HuH-7 (cell line): ENCODE results near the gene ATF4.

Experiments used
- DNase-seq: peaks from one replicate; pipeline ENCODE4 v3.0.0; 2011; ENCODE audit warnings: low spot score

Gene ATF4, protein sequence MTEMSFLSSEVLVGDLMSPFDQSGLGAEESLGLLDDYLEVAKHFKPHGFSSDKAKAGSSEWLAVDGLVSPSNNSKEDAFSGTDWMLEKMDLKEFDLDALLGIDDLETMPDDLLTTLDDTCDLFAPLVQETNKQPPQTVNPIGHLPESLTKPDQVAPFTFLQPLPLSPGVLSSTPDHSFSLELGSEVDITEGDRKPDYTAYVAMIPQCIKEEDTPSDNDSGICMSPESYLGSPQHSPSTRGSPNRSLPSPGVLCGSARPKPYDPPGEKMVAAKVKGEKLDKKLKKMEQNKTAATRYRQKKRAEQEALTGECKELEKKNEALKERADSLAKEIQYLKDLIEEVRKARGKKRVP

DNA sequence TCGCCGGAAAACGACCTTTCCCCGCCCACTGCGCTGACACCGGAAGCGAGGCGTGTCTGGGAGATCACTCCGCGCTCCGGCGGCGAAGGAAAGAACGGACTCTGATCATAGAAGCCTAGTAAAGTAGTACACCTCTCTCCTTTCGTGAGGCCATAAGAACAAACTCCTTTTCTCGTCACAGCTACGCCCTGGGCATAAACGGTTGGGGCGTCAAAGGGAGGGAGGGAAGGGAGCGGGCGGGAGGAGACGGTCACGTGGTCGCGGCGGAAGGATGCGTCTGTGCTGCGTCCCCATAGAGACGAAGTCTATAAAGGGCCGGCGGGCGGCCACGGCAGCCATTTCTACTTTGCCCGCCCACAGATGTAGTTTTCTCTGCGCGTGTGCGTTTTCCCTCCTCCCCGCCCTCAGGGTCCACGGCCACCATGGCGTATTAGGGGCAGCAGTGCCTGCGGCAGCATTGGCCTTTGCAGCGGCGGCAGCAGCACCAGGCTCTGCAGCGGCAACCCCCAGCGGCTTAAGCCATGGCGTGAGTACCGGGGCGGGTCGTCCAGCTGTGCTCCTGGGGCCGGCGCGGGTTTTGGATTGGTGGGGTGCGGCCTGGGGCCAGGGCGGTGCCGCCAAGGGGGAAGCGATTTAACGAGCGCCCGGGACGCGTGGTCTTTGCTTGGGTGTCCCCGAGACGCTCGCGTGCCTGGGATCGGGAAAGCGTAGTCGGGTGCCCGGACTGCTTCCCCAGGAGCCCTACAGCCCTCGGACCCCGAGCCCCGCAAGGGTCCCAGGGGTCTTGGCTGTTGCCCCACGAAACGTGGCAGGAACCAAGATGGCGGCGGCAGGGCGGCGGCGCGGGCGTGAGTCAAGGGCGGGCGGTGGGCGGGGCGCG lies at the start of gene ATF4:
TSS of gene ATF4 (plus strand) at position 337 of the 880 bp plus-strand sequence. CDS start 884 bp downstream, outside the sequence.
- peak; percentile 82 for DNase-seq

DNA sequence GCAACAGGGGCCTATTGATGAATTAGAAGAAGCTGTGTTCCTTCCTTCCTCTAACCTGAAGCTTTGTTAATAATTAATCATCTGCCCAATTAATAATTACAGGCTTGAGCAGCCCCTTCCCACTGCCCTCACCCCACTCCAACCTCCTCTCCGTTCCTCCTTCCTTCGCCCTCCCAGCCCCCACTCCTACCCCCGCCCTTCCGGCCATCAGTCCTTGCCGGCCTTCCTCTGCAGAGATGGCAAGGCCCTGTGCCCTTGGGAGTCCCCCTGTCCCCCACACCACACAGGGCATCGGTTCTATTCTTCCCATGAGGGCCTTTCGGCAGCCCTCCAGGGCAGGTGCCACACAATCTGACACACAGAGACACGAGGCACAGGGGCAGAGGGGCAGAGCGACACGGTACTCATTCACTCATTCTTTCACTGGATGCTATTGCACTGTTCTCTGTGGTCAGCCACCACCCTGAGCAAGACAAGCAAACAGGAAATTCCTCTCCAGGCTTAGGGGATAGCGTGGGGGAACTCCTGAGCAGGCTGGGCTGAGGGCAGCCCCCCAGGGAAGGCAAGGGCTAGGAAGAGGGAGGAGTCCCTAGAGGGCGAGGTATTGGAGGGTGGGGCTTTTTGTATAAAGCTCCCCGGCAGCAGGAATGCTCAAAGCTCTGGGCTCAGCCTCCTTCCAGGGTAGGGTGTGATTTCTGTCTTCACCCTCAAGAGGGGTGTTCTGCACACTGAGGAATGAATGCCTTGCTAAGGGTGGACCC lies 48.8 kb upstream of the ATF4 start:
- no peak for DNase-seq

DNA sequence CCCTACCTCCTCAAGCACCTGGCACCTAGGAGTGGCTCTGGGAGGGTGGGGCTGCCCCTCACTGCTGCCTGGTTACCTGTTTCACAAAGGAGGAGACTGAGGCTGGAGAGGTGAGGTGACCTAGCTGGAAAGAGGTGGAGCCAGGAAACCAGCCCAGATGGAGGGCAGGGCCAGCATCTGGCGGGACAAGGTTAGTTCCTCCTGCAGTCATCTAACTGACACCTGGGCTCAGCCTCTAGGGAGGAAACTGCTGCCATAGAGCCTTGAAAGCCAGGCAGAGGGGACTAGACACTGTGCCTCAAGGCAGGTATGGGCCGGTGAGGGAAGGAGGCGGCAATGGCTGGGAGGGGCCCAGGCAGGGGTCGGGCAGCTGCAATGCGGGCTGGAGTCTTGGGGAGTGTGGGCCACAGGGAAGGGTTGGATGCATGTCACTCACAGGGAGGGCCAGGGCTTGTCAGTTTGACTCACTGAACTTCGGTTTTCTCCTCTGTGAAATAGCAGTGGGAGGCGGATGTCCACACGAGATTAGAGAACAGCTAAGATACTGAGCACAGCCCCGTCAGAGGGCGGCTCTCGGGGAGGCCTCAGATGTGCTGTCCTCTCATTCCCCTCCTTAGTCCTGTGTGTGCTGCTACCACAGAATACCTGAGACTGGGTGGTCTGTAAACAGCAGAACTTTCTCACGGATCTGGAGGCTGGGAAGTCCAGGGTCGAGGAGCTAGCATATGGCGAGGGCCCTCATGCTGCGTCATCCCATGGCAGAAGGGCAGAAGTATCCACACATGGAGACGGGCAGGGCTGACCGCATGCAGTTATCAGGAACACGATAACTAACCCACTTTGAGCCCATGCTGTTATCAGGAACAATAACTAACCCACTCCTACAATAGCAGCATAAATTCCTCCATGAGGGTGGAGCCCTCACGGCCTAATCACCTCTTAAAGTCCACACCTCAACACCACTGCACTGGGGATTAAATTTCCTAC lies 47.5 kb upstream of the ATF4 start:
- no peak for DNase-seq

DNA sequence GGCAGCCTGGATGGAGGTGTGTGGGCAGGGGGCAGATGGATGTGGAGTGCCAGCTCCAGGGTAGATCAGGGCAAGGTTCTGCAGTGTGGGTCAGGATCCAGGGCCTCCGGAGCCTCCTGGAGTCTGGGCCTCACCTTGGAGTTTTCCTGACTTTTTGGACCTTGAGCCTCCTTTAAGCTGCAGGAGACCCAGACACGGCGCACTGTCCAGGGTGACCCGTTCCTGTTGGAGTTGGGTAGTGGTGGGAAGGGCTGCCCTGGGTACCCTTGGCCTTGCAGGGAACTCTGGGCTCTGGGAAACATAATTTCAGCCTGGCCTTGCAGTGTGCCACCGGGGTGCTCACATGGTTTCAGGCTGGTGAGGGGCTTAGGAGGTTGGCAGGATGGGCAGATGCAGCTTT lies 46.5 kb upstream of the ATF4 start:
- no peak for DNase-seq

DNA sequence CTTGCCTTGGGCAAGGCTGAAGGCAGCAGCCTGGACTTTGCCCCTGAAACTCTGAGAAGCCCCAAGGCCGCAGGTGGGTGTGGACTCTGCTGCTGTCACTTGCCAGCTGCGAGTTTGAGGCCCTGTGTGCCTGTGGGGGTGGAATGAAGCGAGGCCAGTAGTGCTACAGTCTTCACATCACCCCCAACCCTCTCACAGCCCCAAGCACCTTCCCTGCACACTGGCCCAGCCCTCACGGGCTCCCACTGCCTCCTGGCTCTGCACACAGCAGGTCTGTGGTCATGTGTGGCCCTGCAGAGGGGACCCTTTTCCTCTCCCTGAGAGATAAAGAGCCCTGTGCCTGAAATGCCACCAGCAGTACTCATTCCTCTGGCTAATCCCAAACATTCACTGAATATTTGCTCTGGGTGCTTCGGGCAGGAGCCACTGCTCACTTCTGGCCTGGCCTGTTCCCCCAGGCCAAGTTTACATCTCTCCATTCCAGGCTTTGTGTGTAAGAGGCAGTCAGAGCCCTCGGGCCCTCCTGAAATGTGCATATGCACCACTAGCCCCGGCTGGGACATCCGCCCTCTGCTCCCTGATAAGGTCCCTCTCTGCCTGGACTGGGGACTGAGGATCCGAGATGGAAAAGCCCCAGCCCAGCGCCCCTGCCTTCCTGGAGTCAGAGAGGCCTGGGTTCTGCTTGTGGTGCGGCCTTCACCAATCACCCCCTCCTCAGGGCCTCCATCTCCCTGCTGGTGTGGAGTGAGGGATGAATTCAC lies 45.8 kb upstream of the ATF4 start:
- DNase-seq: no peak

DNA sequence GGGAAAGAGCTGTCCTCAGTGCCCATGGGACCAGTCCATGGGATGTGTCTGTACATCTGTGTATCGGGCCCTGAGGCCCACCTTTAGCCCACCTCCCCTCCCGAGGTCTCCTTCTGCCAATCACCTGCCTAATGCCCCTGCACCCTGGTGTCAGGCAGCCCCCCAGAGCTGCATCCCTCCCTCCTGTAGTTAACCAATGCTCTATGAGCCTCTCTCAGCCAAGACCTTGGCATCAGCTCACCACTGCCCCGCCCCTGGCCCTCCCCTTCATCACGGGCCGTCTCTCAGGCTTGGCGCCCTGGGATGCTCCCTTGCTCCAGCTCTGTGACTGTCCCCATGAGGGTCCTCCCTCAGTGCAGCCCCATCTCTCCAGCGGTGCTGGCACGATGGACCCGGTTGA lies 45.0 kb upstream of the ATF4 start:
- no peak for DNase-seq

DNA sequence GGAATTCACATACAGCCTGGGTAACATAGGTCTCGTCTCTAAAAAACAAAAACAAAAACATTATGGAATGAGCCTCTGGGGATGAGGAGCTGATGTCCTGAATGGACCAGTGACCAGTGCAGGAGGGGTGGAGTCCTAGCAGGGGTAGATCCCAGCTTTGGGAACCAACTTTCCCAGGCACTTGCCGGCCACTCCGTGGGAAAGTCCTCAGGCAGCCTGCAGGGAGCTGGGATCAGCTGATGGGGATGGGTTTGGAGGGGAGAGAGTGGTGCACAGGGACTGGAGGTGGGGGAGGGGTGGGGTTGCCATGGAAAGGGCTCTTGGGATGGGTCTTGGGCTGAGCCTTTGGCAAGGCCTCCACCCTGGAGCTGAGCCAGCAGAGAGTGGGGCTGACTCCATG lies 44.5 kb upstream of the ATF4 start:
- no peak for DNase-seq

DNA sequence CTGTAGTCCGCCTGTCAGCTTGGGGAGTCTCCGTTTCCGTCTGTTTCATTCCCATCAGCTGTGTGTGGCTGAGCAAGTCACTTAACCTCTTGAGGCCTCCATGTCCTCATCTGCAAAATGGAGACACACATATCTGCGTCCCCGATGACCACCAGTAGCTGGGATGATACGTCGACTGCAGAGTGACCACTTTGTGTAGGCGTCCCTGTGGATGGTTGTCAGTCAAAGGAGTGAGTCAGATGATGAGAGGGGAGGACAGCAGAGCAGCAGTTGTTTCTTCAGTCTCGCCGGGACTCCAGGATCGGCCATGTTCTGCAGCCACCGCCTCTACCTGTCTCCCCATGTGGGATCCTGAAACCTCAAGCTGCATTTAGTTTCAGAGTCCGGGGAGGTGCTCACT lies 43.7 kb upstream of the ATF4 start:
- no peak for DNase-seq

DNA sequence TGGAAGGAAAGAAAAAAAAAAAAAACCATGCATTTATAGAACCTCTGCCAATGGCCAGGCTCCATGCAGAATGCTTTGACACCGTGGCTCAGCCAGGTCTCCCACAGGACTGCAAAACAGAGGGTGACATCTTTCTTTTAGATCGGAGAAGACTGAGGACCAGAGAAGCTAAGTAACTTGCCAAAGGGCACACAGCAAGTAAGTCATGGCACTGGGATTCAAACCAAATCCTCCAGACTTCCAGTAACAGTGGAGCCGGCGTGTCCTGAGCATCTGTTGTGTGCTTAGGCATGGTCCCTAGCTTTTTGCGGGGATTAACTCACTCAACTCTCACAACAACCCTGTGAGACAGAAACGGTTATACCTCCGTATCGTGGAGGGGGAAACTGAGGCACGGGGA lies 42.8 kb upstream of the ATF4 start:
- no peak for DNase-seq

DNA sequence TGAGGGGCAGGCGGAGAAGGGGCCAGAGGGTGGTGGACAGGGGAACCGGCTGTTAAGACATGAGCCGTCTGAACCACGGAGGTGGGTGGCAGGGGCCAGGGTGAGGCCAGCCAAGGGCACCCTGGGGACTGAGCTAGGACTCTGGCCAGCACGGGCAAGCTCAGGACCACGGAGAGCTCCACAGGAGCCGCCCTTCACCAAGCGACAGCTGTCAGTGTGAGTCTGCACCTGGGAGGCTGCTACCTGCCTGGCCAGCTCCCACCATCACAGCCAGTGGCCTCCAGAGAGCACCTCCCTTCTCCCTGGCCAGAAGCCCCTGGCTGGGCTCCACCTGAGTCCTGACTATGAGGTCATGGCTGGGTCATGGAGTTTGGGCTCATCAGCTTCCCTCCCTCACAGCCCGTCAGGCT lies 41.9 kb upstream of the ATF4 start:
- DNase-seq: peak; percentile 83

DNA sequence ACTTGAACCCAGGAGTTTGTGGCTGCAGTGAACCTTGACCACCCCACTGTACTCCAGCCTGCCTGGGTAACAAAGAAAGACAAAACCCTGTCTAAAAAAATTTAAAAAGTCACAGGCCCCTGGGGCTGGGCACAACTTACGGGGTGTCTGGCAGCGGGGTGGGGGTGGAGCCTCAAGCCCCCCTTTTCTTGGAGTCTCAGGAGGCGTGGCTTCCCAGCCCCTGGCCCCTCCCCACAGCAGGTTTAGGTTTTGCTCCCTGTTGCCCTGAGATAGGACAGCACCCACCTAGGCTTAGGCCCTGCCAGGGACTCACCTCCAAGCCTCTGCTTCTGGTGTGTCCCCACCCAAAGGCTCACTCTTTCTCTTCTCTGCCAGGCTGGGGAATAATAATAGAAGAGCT lies 41.1 kb upstream of the ATF4 start:
- no peak for DNase-seq

DNA sequence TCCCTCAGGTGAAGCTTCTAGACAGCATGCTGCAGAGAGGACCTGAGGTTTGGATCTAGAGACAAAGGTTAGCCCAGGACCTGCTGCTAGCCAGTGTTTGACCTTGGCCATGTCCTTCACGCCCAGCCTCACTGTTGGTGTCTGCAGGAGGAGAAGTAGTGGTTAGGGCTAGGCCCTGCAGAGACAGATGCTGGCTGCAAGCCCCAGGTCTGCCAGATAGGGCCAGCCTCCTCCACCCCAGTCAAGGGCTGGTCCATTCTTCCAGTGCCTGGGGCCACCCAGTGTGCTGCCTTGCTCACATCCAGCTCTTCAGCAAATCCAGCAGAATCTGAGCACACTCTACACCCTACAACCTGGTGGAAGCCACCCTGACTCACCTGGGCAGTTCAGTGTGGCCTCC lies 39.8 kb upstream of the ATF4 start:
- DNase-seq: no peak

DNA sequence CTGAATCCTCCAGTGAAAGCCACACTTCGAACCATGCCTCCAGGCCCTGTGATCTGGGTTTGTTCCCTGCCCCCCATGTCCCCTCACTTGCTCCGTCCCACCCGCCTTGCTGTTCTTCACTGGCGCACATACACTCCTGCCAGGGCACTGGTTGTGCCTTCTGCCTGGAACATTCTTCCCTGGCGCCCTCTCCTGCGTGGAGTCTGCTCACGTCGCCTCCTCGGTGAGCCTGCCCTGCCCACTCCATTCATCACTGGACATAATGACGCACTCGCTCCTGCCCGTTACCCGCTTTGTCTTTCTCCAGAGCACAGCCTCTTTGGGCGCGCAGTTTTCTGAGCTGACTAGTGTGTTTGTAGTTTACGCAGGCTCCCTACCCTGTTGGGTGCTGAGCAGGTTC lies 39.3 kb upstream of the ATF4 start:
- no peak for DNase-seq

DNA sequence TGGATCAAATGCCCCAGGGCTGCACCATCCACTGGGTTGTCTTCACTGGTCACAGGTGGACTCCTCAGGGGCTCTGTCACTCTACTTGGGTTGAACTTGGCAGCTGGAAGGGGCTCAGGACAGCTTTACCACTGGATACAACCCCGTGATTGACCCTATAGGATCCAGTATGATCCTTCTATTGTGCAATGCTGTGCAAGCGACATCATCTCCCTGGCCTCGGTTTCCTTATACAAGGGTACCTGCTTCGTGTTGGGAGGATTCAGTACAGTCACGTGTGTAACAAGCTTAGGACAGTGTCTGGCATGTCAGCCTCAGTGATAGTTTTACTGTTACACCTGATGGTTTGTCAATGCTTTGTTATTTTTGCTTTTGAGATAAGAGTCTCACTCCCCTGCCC lies 38.8 kb upstream of the ATF4 start:
- DNase-seq: no peak

DNA sequence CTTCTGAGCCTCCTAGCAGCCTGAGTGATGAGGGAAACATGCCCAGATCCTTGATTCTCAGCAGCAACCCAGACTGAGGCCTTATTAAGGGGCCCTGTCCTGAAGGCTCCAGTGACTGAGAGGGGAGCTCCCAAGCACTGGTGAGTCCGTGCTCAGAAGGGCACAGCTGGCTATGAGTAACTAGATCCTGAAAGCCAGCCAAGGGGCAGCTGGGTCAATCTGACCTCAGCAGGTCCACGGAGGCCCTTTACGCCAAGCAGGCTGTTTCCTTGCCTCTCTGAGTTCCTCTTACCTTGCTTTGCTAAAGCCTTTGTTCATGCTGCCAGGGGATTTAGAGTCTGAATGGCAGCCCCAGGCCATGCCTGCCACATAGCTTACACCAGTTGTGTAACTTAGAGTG lies 37.6 kb upstream of the ATF4 start:
- no peak for DNase-seq

DNA sequence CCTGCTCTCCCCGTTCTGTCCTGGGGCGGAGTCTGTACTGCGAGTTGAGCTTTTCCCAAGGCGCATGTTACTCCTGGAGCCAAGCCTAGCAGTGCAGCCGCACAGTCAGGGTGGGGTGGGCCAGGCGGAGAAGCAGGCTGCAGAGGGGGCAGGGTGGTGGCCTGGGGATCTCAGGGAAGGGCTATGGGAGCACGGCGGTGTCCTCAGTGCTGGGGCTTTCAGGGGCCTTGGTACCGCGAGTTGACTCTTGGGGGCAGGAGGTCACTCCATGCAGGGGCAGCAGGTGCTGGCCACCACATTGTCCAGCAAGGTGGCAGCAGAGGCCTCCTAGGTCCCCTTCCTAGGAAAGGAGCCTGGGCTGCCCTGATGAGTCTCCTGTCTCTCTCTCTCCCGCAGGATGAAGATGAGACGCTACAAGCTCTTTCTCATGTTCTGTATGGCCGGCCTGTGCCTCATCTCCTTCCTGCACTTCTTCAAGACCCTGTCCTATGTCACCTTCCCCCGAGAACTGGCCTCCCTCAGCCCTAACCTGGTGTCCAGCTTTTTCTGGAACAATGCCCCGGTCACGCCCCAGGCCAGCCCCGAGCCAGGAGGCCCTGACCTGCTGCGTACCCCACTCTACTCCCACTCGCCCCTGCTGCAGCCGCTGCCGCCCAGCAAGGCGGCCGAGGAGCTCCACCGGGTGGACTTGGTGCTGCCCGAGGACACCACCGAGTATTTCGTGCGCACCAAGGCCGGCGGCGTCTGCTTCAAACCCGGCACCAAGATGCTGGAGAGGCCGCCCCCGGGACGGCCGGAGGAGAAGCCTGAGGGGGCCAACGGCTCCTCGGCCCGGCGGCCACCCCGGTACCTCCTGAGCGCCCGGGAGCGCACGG lies 33.2 kb upstream of the ATF4 start:
- no peak for DNase-seq

DNA sequence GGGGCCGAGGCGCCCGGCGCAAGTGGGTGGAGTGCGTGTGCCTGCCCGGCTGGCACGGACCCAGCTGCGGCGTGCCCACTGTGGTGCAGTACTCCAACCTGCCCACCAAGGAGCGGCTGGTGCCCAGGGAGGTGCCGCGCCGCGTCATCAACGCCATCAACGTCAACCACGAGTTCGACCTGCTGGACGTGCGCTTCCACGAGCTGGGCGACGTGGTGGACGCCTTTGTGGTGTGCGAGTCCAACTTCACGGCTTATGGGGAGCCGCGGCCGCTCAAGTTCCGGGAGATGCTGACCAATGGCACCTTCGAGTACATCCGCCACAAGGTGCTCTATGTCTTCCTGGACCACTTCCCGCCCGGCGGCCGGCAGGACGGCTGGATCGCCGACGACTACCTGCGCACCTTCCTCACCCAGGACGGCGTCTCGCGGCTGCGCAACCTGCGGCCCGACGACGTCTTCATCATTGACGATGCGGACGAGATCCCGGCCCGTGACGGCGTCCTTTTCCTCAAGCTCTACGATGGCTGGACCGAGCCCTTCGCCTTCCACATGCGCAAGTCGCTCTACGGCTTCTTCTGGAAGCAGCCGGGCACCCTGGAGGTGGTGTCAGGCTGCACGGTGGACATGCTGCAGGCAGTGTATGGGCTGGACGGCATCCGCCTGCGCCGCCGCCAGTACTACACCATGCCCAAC lies 32.4 kb upstream of the ATF4 start:
- no peak for DNase-seq

DNA sequence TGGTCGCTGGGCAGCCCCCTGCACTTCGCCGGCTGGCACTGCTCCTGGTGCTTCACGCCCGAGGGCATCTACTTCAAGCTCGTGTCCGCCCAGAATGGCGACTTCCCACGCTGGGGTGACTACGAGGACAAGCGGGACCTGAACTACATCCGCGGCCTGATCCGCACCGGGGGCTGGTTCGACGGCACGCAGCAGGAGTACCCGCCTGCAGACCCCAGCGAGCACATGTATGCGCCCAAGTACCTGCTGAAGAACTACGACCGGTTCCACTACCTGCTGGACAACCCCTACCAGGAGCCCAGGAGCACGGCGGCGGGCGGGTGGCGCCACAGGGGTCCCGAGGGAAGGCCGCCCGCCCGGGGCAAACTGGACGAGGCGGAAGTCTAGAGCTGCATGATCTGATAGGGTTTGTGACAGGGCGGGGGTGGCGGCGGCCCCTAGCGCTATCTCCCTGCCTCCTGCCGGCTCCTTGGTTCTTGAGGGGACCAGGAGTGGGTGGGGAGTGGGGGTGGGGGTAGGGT lies 31.7 kb upstream of the ATF4 start:
- DNase-seq: no peak
